GM10847 (cell line): ENCODE data around the gene TULP4.

Source experiments
- POLR2A ChIP-seq: IDR thresholded peaks from 2 replicates; pipeline ENCODE4 v1.6.1; 2011; ENCODE audit not compliant: insufficient read length; ENCODE audit errors: extremely low read depth

Gene TULP4

GRCh38 chr6:158514991-158515390 lies 202.7 kb downstream of the TULP4 start:
- TF ChIP-seq POLR2A = no peak

DNA sequence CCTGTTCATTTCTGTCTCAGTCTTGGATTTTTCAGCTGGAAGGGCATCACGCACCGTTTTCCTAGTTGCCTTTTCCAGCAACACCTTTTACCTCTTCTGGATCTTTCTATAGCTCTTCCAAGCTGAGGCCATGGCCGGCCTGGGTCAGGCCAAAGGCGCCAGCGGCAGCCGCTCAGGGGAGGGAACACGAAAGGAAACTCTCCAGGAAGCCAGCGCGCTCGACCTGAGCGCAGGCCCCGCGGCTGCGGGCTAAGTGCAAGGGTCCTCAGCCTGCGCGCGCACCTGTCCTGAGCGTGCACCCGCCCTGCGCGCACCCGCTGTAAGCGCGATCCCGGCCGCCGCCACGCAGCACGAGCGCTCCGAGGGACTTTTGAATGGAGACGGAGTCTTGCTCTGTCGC lies 203.8 kb downstream of the TULP4 start:
- TF ChIP-seq POLR2A = no peak

DNA sequence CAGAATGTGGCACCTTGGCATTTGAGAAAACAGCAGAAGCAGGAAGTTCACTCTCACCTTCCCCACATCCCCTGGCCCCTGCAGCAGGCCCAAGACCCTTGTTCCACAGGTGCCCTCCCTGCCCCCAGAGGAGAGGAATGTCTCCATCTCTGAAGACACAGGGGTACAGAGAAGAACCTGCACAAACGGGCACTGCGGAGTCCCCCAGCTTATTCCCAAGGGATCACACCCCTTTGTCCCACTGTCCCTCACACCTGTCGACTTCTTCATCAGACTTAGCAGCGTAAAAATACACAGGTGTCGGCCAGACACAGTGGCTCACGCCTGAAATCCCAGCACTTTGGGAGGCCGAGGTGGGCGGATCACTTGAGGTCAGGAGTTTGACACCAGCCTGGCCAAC lies 204.8 kb downstream of the TULP4 start:
- TF ChIP-seq POLR2A = no peak

DNA sequence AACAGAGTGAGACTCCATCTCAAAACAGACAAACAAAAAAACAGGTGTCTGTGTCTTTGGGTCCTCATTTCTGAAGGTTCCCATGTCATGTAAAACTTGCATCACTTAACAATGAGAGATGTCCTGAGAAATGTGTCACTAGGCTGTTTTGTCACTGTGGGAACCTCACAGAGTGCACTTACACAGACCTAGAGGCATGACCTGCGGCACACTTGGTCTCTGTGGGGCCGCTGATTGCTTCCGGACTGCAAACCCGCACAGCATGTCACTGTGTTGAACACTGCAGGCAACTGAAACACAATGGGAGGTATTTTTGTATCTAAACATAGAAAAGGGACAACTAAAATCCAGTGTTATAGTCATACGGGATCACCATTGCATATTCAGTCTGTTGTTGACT lies 205.3 kb downstream of the TULP4 start:
- no peak for TF ChIP-seq POLR2A

GRCh38 chr6:158518191-158519127 lies 206.2 kb downstream of the TULP4 start:
- no peak for TF ChIP-seq POLR2A

DNA sequence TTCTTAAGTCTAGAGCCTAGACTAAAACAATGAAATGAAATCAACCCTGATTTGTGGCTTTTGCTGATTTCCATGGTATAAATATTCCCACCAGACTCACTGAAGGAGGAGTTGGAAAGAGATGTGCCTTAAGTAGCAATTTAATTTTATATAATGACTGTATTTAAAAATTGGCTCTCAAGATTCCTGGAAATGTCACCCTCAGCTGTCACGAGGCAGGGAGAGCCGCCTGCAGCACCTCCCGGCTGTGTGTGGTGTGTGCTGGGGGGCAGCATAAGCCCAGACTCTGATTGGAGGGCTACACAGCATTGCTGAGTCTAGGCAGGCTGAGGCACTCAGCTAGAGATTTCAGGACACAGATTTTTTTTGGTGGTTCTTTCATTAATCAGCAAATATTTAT lies 207.0 kb downstream of the TULP4 start:
- no peak for TF ChIP-seq POLR2A

DNA sequence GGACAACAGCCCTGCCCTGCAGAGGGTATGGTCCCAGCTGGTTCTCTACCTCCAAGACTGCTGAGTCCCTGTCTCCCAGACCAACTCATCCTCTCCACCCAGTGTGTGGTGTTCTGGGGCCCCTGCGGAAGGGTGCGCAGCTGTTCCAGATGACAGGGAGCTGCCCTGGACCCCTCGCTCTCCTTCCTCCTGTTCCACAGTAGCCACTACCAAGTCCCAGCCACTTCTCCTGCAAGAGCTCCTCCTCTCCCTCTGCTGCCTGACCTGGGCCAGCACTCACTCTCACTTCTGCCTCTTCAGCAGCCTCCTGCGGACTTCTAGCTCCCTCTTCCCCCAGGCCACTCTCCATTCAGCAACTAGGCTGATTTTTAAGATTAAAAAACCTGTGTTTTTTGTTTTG lies 207.5 kb downstream of the TULP4 start:
- no peak for TF ChIP-seq POLR2A

DNA sequence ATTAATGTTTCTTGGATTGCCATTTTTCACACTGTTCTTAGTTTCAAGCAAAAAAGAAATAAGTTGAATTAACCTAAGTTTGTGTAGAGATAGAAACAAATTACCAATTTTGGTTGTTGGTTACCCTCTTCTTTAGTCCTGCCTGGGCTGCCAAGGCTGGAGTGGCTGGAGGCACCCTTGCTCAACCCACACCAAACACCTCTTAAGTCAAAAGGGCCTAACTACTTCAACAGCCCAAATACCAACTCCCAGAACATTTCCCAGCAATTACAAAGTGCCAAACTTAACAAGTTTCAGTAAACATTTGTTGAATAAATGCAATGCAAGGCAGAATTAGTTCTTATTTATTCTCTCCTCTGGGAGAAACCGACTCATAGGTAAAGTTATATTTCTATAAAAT lies 209.5 kb downstream of the TULP4 start:
- TF ChIP-seq POLR2A = no peak

DNA sequence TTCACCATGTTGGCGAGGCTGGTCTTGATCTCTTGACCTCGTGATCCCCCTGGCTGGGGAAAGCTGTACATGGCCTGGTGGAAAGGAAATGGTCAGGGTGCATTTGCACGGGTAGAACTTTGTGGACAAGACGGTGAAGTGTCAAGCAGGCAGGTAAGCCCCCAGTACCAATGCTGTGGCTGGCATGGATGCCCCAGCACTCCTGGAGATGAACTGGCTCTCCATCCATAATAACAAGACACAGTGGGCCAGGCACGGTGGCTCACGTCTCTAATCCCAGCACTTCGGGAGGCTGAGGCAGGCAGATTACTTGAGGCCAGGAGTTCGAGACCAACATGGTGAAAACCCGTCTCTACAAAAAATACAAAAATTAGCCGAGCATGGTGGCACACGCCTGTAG lies 210.4 kb downstream of the TULP4 start:
- TF ChIP-seq POLR2A = no peak

DNA sequence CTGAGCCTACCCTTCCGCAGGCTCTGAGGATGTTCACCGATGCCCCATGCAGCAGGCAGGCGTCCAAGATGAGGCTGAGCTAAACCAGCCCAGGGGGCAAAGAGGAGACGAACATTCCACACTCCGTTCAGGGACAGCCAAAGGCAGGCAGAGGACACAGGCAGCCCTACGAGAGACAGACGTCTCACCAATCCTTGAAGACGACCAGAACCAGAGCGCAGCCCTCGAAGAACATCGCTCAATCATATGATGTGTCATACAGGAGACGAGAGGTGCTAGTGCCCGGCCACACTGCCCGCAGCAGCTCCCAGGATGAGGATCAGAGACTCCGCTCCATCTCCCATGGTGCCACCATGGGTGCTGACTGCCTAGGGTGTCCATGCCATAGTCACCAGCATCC lies 212.0 kb downstream of the TULP4 start:
- no peak for TF ChIP-seq POLR2A

DNA sequence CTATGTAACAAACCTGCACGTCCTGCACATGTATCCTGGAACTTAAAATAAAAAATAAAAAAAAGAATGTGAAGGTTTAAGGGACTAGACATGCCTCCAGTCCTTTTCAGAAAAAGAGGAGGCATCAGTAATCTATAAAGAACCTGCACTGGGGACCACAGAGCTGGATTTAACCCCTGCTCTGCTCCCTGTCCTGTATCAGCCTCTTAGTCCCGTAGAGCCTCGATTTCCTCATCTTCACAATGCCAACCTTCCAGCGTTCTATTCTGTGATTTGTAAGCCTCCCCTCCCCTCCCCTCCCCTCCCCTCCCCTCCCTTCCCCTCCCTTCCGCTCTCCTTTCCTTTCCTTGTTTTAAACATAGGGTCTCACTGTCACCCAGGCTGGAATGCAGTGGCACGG lies 216.6 kb downstream of the TULP4 start:
- no peak for TF ChIP-seq POLR2A

DNA sequence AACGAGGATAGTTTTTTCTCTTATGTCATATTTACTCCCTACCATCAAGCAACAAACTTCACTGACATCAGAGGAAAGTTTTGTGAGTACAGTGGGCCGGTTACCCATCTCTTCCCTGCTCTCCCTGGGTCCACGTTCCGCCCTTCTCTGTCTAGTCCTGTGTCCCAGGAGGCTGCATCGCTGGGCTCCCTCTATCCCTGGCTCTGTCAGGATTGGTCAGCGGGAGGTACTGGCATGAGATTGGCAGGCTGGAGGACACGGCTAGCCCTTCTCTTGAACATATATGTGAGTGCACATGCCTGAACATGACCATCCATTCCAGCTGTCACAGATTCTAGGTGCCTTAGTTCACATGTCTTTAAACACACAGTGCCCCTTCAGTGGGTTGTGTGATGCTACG lies 217.4 kb downstream of the TULP4 start:
- TF ChIP-seq POLR2A = no peak

DNA sequence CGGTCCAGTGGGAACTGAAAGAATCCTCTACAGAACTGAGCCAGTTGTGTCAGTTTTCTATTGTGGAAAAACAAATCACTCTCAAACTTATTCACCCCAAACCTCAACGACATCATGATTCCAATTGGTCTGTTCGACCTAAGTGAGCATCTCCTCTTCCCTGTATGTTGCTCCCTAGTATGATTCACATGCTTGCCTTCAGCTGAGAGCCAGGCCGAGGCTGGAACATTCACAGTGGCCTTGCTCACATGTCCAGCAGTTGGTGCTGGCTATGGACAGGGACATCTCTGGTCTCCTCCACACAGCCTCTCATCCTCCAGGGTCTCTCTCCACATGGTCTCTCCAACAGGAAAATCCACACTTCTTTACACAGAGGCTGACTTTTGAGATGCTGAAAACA lies 219.3 kb downstream of the TULP4 start:
- no peak for TF ChIP-seq POLR2A

- no peak for TF ChIP-seq POLR2A
Observed at GRCh38 chr6:158531970-158532369, 219.7 kb downstream of the TULP4 start.

DNA sequence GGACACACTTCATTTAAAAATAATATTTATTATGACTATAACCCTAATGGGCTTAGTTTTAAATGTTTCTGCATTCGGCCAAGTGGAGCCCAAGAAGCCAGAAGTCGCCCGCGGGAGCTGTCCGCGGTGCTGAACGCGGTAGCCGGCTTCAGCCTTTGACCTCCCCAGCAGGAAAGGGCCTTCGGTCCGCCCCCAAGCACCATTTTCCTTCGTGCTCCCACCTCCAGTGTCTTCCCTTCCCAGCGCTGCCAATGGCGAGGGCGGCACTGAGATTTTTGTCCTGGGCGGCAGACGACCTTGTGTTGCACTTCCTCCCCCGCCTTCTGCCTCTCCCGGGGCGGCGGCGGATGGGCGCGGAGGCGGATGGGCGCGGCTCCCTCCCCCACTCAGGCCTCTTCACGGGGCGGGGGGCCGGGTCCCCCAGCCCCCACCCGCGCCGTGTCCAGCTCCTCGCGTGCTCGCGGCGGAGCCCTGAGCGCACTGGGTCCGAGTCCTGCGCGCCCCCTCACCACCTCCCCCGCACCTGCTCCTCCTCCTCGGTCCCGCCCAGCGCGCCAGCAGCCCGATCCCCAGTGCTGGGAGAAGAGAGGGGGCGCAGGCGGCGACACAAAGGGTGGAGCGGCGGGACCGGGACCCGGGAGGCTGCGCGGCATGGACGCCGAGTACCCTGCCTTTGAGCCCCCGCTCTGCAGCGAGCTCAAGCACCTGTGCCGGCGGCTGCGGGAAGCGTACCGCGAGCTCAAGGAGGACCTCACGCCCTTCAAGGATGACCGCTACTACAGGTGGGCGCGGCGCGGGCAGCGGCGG lies 224.0 kb downstream of the TULP4 start:
- no peak for TF ChIP-seq POLR2A
